GM12878 (cell line): Measurements from ENCODE around the gene PTGES3L. TPM values are rescaled to one million over a fixed set of nuclear protein-coding genes. Genes with fewer than 3 reads are reported as not detected.

Experiments used
- ATAC-seq: fragments of 200-7000 bp; cut with Tn5 transposase; 3 replicates; pipeline ENCODE4 v1.9.1; 2020; ENCODE audit warnings: mild to moderate bottlenecking, moderate library complexity
- BruUV-seq: library from RNA; stranded (reverse); fragments of 400-500 nt; replicated peaks from 2 replicates; lab custom pipeline; 2021; lab: Mats Ljungman, UMichigan
- CTCF ChIA-PET: fragments of 300-600 bp; sonication (Branson Sonifier 250); formaldehyde crosslinking; extraction: SDS; loops from one replicate; lab custom pipeline; 2021; ENCODE audit warnings: inconsistent platforms; lab: Yijun Ruan, JAX
- POLR2A ChIA-PET: fragments of 350-600 bp; formaldehyde crosslinking; extraction: SDS; loops from one replicate; lab custom pipeline; 2021; ENCODE audit warnings: inconsistent platforms; lab: Charles Lee
- RAD21 ChIA-PET: fragments of 300-600 bp; sonication (Branson Sonifier 250); formaldehyde crosslinking; loops from one replicate; lab custom pipeline; 2023; ENCODE audit warnings: antibody characterized with exemption; ENCODE audit not compliant: unreplicated experiment; lab: Charles Lee
- SMC1A ChIA-PET: fragments of 300-600 bp; sonication (Branson Sonifier 250); formaldehyde crosslinking; loops from one replicate; lab custom pipeline; 2023; ENCODE audit not compliant: unreplicated experiment, uncharacterized antibody; lab: Charles Lee
- DNase-seq: peaks from one replicate; pipeline ENCODE4 v3.0.0-alpha.2; 2011; ENCODE audit warnings: low read depth, low spot score
- FAIRE-seq: peaks from 3 replicates; lab custom pipeline; 2011; peaks lifted over from hg19 to GRCh38; lab: Jason Lieb, UNC
- H2AFZ ChIP-seq: 2 replicates; pipeline ENCODE4 v1.6.0; 2011; ENCODE audit warnings: low read depth, low read length, control low read depth; ENCODE audit not compliant: control insufficient read depth
- H3K27ac ChIP-seq: 2 replicates; pipeline ENCODE4 v1.5.1; 2011; ENCODE audit warnings: control low read depth; ENCODE audit not compliant: control insufficient read depth, insufficient read depth
- H3K27me3 ChIP-seq, 2 experiments: replicated peaks in 1 of 2; 2 replicates each; pipeline versions ENCODE4 v1.6.0 to v1.6.1; 2011; ENCODE audit warnings: low read length in 1 of 2; ENCODE audit not compliant: control insufficient read depth in 2 of 2, insufficient read depth in 2 of 2
- H3K36me3 ChIP-seq, 2 experiments: 2 replicates each; pipeline ENCODE4 v1.5.1; 2011; ENCODE audit warnings: low read length in 1 of 2; ENCODE audit not compliant: control insufficient read depth in 2 of 2, insufficient read depth in 2 of 2
- H3K4me1 ChIP-seq: 2 replicates; pipeline ENCODE4 v1.6.1; 2011; ENCODE audit warnings: mild to moderate bottlenecking, low read length, moderate library complexity, mixed read lengths; ENCODE audit not compliant: control insufficient read depth, insufficient read depth
- H3K4me2 ChIP-seq: 2 replicates; pipeline ENCODE4 v1.6.0; 2011; ENCODE audit warnings: control low read depth; ENCODE audit not compliant: control insufficient read depth, insufficient read depth
- H3K4me3 ChIP-seq: fragments of 200-600 bp; sonication (generic); 2 replicates; pipeline ENCODE4 v1.5.1; 2016
- H3K79me2 ChIP-seq: 2 replicates; pipeline ENCODE4 v1.6.0; 2011; ENCODE audit warnings: low read length; ENCODE audit not compliant: control insufficient read depth, insufficient read depth
- H3K9ac ChIP-seq: 2 replicates; pipeline ENCODE4 v1.8.0; 2011; ENCODE audit warnings: low read length, control low read depth, mixed read lengths; ENCODE audit not compliant: control insufficient read depth, insufficient read depth
- H3K9me3 ChIP-seq: replicated peaks from 3 replicates; pipeline ENCODE4 v1.5.1; 2011; ENCODE audit warnings: mild to moderate bottlenecking, low read length; ENCODE audit not compliant: control insufficient read depth, insufficient read depth
- H4K20me1 ChIP-seq: 2 replicates; pipeline ENCODE4 v1.6.0; 2011; ENCODE audit not compliant: control insufficient read depth, insufficient read depth
- BHLHE40 ChIP-seq, 2 experiments: fragments of 450-650 bp in 1 of 2; IDR thresholded peaks; 2 replicates each; pipeline ENCODE4 v1.6.1; 2011 to 2017; ENCODE audit warnings: low read depth in 2 of 2, borderline replicate concordance in 1 of 2, improper control_type of control experiment in 1 of 2, low read length in 1 of 2, mild to moderate bottlenecking in 1 of 2
- BRCA1 ChIP-seq: IDR thresholded peaks from 2 replicates; pipeline ENCODE4 v1.6.1; 2011; ENCODE audit warnings: low read depth, low read length, improper control_type of control experiment
- CBX5 ChIP-seq: sonication (generic); IDR thresholded peaks from 2 replicates; pipeline ENCODE4 v1.6.1; 2016; ENCODE audit warnings: low read depth, moderate library complexity, mild to moderate bottlenecking, inconsistent platforms
- EP300 ChIP-seq, 2 experiments: fragments of 150-350 bp in 1 of 2; IDR thresholded peaks; 2 replicates each; pipeline ENCODE4 v1.6.1; 2011 to 2012; ENCODE audit warnings: low read depth in 2 of 2, low read length in 2 of 2, borderline replicate concordance in 1 of 2, improper control_type of control experiment in 1 of 2, inconsistent platforms in 1 of 2; ENCODE audit not compliant: control insufficient read depth in 1 of 2
- NFXL1 ChIP-seq: fragments of 450-650 bp; IDR thresholded peaks from 2 replicates; pipeline ENCODE4 v1.6.1; 2017; ENCODE audit warnings: antibody characterized with exemption, mild to moderate bottlenecking, borderline replicate concordance
- POLR2A ChIP-seq: IDR thresholded peaks from 2 replicates; pipeline ENCODE4 v1.6.1; 2011; ENCODE audit warnings: low read depth, mild to moderate bottlenecking, low read length
- POLR2AphosphoS5 ChIP-seq: IDR thresholded peaks from 2 replicates; pipeline ENCODE4 v1.6.1; 2011; ENCODE audit warnings: mild to moderate bottlenecking, low read length, inconsistent platforms
- RB1 ChIP-seq: fragments of 450-650 bp; formaldehyde crosslinking; IDR thresholded peaks from 2 replicates; pipeline ENCODE4 v1.6.1; 2017; ENCODE audit warnings: mild to moderate bottlenecking, borderline replicate concordance
- SMC3 ChIP-seq: IDR thresholded peaks from 2 replicates; pipeline ENCODE4 v1.6.1; 2011; ENCODE audit warnings: low read length, improper control_type of control experiment, borderline replicate concordance
- ZBED1 ChIP-seq: IDR thresholded peaks from 2 replicates; pipeline ENCODE4 v1.6.1; 2016; ENCODE audit warnings: borderline replicate concordance
- ZNF24 ChIP-seq: fragments of 450-650 bp; IDR thresholded peaks from 2 replicates; pipeline ENCODE4 v1.6.1; 2017; ENCODE audit warnings: antibody characterized with exemption, mild to moderate bottlenecking
- WGBS: methylation state at CpG from one replicate; pipeline ENCODE4 v1.1.6; 2016; ENCODE audit warnings: low lambda C conversion rate; ENCODE audit not compliant: insufficient replicate concordance, insufficient coverage; ENCODE audit errors: missing lambda C conversion rate; 5-methylcytosine and 5-hydroxymethylcytosine counted together
- in situ Hi-C: fragments of 300-500 bp; cut with MboI; formaldehyde crosslinking; loops from 9 replicates; pipeline ENCODE4 v1.14.3; 2018; ENCODE audit warnings: mixed read lengths
- intact Hi-C: fragments of 100-400 bp; cut with micrococcal nuclease; formaldehyde crosslinking; loops from one replicate; pipeline ENCODE4 v1.14.2; 2022; ENCODE audit not compliant: unreplicated experiment
- polyA plus RNA-seq, 11 experiments: library from polyadenylated mRNA; depleted of rRNA in 4 of 11; unstranded in 6 of 11; stranded (reverse) in 5 of 11; fragments of >200 nt; fragmentation: Nextera tagmentation in 4 of 11; fragmentation: Illumina TruSeq in 1 of 11; extraction: Ambion mirVana in 4 of 11; extraction: Trizol in 1 of 11; gene quantifications; 1 replicate in 1 of 11; 2 replicates in 10 of 11; pipeline versions ENCODE4 v1.2.1 to v1.2.3, GENCODE V29; 2011 to 2016; ENCODE audit warnings: inconsistent platforms in 2 of 11, missing spikeins in 2 of 11, low read depth in 1 of 11
- total RNA-seq, 4 experiments: library from RNA; depleted of rRNA in 3 of 4; stranded (reverse); fragments of >200 nt in 3 of 4; fragmentation: Illumina TruSeq in 1 of 4; extraction: Trizol in 1 of 4; gene quantifications; 2 replicates each; pipeline versions ENCODE4 v1.2.1 to v1.2.3, GENCODE V29; 2013 to 2021
- TF ChIP-seq, protein P1 (sequence below): fragments of 450-650 bp; IDR thresholded peaks from 2 replicates; pipeline ENCODE4 v1.6.1; 2017; ENCODE audit warnings: antibody characterized with exemption, mild to moderate bottlenecking, moderate library complexity
- TF ChIP-seq, protein P2 (sequence below): IDR thresholded peaks from 2 replicates; pipeline ENCODE4 v1.6.1; 2012; ENCODE audit warnings: low read depth, low read length, improper control_type of control experiment
- TF ChIP-seq, protein P3 (sequence below): IDR thresholded peaks from 2 replicates; pipeline ENCODE4 v1.6.1; 2012; ENCODE audit warnings: improper control_type of control experiment, low read depth, low read length; ENCODE audit not compliant: insufficient replicate concordance

Gene PTGES3L
- total and polyA plus RNA-seq, 10 of the 15 experiments (the other 5 are each of a cell fraction or from before 2014, with no cell fraction given), result 0.11 to 2.3 (median 0.98) TPM

DNA sequence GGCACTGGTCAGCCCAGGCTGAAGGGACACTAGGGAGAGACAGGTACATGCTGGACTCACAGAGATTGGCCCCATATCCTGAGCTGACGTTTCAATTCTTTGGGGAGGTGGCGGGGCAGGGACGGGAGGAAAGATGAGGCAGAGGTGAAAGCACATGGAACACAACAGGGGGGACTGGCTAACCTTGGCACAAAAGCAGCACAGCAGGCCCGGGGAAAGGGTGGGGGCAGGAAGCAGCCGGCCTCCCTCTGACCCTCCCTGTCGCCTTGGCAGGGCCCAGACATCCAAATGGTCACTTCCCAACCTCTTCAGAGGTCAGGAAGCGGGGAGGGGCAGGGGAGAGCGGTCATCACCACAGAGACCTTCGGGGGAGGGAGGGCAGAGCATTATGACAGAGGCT is 35.7 kb upstream of the PTGES3L start:
- H3K4me1 ChIP-seq, result 0 out of 2 replicates have a peak, but pooled peaks cover 3% of the 10 kb centered on the region
- TF ChIP-seq EP300 (IDR thresholded peaks at IDR 0.05; ENCODE audit: borderline replicate concordance in 1 of 2, control insufficient read depth in 1 of 2, low read depth in 2 of 2, low read length in 2 of 2), result no peak
- TF ChIP-seq POLR2AphosphoS5, result no peak
- no peak for TF ChIP-seq CBX5
- TF ChIP-seq, protein P1, sequence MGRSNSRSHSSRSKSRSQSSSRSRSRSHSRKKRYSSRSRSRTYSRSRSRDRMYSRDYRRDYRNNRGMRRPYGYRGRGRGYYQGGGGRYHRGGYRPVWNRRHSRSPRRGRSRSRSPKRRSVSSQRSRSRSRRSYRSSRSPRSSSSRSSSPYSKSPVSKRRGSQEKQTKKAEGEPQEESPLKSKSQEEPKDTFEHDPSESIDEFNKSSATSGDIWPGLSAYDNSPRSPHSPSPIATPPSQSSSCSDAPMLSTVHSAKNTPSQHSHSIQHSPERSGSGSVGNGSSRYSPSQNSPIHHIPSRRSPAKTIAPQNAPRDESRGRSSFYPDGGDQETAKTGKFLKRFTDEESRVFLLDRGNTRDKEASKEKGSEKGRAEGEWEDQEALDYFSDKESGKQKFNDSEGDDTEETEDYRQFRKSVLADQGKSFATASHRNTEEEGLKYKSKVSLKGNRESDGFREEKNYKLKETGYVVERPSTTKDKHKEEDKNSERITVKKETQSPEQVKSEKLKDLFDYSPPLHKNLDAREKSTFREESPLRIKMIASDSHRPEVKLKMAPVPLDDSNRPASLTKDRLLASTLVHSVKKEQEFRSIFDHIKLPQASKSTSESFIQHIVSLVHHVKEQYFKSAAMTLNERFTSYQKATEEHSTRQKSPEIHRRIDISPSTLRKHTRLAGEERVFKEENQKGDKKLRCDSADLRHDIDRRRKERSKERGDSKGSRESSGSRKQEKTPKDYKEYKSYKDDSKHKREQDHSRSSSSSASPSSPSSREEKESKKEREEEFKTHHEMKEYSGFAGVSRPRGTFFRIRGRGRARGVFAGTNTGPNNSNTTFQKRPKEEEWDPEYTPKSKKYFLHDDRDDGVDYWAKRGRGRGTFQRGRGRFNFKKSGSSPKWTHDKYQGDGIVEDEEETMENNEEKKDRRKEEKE, result no peak
- TF ChIP-seq NFXL1, result no peak
- no peak for TF ChIP-seq BRCA1
- no peak for TF ChIP-seq SMC3
- TF ChIP-seq, protein P2, sequence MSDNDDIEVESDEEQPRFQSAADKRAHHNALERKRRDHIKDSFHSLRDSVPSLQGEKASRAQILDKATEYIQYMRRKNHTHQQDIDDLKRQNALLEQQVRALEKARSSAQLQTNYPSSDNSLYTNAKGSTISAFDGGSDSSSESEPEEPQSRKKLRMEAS, result no peak
- no peak; the same call in 1 of the 2 replicates for TF ChIP-seq POLR2A
- TF ChIP-seq, protein P3, sequence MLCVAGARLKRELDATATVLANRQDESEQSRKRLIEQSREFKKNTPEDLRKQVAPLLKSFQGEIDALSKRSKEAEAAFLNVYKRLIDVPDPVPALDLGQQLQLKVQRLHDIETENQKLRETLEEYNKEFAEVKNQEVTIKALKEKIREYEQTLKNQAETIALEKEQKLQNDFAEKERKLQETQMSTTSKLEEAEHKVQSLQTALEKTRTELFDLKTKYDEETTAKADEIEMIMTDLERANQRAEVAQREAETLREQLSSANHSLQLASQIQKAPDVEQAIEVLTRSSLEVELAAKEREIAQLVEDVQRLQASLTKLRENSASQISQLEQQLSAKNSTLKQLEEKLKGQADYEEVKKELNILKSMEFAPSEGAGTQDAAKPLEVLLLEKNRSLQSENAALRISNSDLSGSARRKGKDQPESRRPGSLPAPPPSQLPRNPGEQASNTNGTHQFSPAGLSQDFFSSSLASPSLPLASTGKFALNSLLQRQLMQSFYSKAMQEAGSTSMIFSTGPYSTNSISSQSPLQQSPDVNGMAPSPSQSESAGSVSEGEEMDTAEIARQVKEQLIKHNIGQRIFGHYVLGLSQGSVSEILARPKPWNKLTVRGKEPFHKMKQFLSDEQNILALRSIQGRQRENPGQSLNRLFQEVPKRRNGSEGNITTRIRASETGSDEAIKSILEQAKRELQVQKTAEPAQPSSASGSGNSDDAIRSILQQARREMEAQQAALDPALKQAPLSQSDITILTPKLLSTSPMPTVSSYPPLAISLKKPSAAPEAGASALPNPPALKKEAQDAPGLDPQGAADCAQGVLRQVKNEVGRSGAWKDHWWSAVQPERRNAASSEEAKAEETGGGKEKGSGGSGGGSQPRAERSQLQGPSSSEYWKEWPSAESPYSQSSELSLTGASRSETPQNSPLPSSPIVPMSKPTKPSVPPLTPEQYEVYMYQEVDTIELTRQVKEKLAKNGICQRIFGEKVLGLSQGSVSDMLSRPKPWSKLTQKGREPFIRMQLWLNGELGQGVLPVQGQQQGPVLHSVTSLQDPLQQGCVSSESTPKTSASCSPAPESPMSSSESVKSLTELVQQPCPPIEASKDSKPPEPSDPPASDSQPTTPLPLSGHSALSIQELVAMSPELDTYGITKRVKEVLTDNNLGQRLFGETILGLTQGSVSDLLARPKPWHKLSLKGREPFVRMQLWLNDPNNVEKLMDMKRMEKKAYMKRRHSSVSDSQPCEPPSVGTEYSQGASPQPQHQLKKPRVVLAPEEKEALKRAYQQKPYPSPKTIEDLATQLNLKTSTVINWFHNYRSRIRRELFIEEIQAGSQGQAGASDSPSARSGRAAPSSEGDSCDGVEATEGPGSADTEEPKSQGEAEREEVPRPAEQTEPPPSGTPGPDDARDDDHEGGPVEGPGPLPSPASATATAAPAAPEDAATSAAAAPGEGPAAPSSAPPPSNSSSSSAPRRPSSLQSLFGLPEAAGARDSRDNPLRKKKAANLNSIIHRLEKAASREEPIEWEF, result no peak
- no peak for TF ChIP-seq ZNF24
- TF ChIP-seq BHLHE40 (IDR thresholded peaks at IDR 0.05; ENCODE audit: borderline replicate concordance in 1 of 2, low read depth in 2 of 2, low read length in 1 of 2), result no peak
- TF ChIP-seq RB1, result no peak
- TF ChIP-seq ZBED1, result no peak

More for the DNA sequence above, 35.7 kb upstream of the PTGES3L start:
- Histone ChIP-seq H3K9me3 (no peaks in the 10 kb centered on the region), H3K27ac (no peak overlapping the region), H3K4me3 (no peak overlapping the region), H3K4me2 (no peak overlapping the region), H4K20me1 (no peaks in the 10 kb centered on the region), H3K27me3 (no peaks in the 10 kb centered on the region), H2AFZ (no peak overlapping the region), H3K9ac (no peak overlapping the region), H3K79me2 (peaks cover under 1% of the 10 kb centered on the region; the same call in 1 of the 2 replicates), H3K36me3 (peaks cover 8 to 17% of the 10 kb centered on the region in 2 experiments)
- SMC1A ChIA-PET, result no interaction called here
- in situ Hi-C loops (no loop called here), intact Hi-C loops (no loop called here)
- WGBS, result 81% methylated on average over 7 of the region's 9 CpGs
- DNase-seq (no peak), ATAC-seq (no peak), FAIRE-seq (no peak)
- RAD21 ChIA-PET, result no interaction called here
- POLR2A ChIA-PET, result no interaction called here
- CTCF ChIA-PET, result no interaction called here
- no TSS peak for BruUV-seq
